Endometrial microvascular endothelial cells (primary cell): ENCODE results near the gene AHSG. TPM values are rescaled to one million over a fixed set of nuclear protein-coding genes. Genes with fewer than 3 reads are reported as not detected.
"Not testable (repeated sequence)": the region's sequence is repeated elsewhere in the genome, so short reads cannot be mapped to it uniquely, and the experiment has no call there.

Source experiments
- in situ Hi-C: cut with HindIII; loops from 2 replicates; pipeline ENCODE4 v1.10.0; 2017; ENCODE audit warnings: low sequenced_read_pairs, low pct_unique_long_range_greater_than_20kb; ENCODE audit errors: inconsistent ontology term
- total RNA-seq: library from RNA; depleted of rRNA; stranded (reverse); fragments of >200 nt; gene quantifications from one replicate; pipeline ENCODE4 v1.2.3, GENCODE V29; 2015; ENCODE audit errors: inconsistent ontology term

AHSG gene
- total RNA-seq, 1 donor from 2014 or later = not detected

DNA sequence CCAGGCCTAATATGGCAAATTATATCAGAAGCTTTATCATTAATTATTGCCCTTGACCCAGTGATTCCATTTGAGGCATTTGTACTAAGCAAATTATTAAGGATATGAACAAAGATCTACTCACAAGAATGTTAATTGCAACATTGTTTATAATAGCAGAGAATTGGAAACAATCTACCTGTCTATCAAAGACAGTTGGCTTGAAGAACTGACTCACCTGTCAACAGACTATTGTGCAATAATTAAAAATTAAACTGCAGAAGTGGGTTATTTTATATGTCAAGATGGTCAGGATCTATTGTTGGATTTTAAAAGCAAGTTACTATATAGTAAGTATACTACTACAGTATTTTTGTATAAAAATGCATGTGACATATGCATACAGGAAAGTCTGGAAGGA, 20.6 kb downstream of the AHSG start:
- in situ Hi-C loops = no loop called here

DNA sequence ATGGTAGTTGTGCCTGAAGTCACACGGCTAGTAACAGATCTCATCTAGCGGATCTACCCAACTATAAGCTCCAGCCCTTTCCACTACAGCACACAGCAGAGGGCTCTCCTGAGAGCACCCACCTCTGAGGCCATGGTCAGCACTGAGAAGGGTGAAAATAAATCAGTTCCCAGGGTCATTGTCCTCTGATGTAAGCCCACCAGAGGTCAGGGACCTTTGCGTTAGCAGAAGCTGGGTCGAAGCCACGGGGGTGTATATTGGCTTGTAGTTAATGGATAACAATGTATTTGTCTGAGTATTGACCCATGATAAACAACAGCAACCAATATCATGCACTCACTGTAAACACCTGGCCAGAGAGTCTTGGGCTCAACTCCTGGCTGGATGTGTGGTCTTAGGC, 21.3 kb downstream of the AHSG start:
- in situ Hi-C loops = not testable (repeated sequence)

DNA sequence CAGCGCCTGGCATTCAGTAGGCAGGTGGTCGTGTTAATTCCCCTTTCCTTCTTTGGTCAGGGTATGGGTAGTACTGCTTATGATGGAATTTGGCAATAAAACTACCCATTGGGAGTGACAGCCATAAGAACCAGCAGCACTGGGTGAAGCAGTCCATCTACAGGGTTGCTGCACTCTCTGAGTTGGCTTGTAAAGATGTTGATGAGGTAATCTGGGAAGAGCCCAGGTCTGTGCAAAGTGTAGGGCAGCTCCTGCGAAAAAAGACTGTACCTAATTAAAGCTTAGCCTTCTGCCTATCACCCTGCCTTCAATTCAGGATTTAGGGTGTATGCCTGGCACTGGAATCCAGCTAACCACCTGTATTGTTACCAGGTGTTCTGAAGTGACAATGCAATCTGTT, 22.7 kb downstream of the AHSG start:
- in situ Hi-C loops = no loop called here

DNA sequence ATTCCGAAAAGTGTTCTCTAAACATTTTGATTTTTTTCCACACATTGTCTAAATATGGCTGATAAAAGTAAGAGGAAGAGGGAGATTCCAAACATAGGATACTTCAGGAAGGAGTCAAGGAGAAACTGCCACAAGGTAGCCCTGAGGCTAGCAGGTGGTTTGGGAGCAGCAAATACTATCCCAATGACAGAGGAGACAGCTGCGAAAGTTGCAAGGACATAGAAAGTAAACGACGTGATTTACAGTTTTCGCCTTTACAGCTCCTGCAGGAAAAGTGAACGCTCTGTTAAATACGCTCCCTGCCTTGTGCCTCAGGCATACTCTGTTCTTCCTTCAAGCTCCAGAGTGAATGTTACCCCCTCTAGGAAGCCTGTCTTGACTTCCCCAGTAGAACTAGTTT, 23.7 kb downstream of the AHSG start:
- in situ Hi-C loops = no loop called here

DNA sequence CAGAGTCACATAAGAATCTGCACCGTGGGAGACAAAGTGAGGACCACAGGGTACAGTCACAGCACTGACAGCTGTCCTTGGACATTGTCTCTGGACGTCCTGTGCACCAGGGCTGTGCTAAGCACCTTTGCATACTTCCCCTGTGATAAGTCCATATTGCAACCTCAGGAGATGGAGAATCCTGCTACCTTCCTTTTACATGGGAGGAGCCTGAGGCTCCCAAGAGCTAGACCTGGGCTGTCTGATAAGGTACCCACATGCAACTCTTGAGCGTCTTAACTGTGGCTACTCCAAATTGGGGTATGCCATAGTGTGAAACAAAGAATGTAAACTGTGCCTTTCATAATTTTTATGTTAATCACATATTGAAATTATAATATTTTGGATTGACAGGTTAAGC, 24.8 kb downstream of the AHSG start:
- in situ Hi-C loops = no loop called here

DNA sequence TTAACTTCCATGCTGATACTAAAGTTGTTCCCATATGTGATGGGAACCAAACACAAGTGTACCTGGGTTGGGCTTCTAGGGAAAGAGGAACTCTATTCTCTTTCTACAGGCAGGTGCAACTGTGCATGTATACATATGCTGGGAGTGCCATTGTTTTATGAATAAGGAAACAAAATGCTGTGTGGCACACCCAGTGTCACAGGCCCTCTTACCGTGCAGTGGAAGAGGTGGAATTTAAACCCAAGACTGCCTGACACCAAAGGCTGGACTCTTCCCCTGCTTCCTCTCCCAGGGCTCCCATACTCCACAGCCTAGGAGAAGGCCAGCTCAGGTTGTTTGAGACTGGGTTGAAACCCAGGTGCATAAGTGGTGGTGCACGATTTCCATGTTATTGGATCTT, 25.4 kb downstream of the AHSG start:
- in situ Hi-C loops = no loop called here

DNA sequence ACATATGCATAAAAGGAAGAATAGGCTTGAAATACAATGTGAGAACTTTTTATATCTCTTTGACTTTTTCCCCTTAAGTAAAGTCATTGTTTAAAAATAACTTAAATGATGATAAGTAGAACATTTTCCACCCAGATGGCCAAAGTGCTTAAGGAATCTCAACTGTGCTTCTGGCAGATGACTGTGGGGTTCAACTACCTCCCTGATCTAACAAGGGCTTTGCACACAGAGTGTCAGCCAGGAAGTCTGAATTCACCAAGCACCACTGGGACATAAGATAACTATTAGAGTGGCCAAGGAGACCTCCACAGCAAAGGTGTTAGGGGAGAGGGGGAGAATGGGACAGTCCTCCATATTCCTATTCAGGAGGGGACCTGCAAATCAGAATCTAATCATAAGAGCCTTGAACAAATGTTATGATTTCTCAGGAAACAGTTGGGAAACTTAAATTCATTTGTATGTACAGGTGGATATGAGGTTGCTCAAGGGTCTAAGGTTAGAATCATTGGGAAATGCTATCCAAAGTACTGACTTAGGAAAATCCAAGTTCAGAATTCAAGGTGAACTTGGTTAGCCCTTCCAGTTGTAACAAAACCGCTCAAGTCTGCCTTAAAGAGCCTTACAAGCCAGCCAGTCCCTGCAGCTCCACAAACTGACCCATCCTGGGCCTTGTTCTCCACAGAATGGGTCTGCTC, 27.1 kb downstream of the AHSG start, which contains the start of gene FETUB:
TSS of gene FETUB (plus strand) at position 622 of the 695 bp plus-strand sequence. CDS start at position 684, 62 bp downstream.
- in situ Hi-C loops = no loop called here

DNA sequence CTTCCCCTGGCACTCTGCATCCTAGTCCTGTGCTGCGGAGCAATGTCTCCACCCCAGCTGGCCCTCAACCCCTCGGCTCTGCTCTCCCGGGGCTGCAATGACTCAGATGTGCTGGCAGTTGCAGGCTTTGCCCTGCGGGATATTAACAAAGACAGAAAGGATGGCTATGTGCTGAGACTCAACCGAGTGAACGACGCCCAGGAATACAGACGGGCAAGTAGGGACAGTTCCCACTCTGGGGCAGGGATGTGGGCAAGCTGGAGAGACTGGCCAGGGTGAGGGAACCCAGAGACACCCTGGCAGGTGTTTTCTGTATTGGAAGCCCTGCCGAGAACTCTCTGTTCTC, 27.6 kb downstream of the AHSG start:
- in situ Hi-C loops = no loop called here

DNA sequence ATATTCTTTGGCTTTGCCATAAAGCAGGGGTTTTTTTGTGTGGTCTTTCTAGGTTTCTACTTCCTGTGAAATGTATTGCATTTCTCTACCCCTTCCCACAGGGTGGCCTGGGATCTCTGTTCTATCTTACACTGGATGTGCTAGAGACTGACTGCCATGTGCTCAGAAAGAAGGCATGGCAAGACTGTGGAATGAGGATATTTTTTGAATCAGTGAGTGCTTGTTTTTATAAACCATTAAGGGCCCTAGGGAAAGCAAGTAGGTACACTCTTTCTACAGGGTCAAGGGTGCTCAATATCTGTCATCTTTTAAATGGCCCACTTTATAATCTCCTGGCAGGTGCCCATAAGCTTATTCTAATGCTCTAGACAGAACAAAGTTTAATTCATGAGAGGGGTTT, 28.1 kb downstream of the AHSG start:
- in situ Hi-C loops = no loop called here

DNA sequence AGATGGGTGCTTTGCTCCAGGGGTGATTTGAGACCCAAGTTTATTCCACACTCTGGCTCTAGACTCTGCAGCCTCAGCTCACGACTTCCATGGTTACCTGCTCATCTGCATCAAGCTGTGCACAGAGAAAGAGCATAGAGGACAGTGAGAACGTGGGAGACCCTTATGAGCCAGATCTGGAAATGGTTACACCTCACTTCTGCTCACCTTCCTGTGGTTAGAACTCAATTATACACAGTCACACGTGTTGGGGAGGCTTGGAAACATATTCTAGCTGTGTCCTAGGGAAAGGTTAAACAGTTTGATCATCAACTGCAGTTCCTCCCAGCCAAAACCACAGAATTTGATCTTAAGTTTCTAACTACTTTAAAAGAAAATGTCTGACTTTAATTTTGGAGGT, 29.2 kb downstream of the AHSG start:
- in situ Hi-C loops = no loop called here

DNA sequence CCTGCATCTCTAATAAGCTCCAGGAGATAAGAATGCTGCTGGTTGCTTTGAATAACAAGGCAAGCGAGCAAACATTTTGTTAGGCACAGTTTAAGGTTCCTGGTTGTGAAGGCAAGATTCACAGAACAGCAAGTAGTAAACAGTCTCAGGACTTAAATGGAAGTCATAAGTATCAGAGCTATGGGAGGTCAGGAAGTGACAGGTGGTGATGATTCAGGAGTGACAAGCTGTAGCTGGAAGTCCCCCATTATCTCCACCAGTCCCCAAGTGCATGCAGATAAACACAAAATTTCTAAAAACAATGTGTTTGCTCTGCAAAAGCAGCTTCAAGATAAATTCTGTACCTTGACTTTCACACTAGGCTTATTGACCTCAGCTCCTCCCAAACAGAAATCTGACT, 30.6 kb downstream of the AHSG start:
- in situ Hi-C loops = no loop called here

DNA sequence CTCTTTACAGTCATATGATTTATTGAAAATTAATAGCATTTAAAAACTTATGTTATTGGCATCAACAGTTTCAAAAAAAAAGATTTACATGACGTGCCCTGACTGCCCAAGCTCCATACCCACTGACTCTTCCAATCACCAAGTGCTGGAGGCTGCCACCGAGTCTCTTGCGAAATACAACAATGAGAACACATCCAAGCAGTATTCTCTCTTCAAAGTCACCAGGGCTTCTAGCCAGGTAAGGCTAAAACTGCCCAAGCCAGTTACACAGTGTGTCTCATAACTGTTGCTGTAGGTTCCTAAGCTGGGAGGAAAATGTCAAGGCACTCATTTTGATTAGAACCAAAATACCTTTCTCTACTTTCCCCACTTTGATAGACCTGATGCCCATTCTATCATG, 31.8 kb downstream of the AHSG start:
- in situ Hi-C loops = no loop called here

DNA sequence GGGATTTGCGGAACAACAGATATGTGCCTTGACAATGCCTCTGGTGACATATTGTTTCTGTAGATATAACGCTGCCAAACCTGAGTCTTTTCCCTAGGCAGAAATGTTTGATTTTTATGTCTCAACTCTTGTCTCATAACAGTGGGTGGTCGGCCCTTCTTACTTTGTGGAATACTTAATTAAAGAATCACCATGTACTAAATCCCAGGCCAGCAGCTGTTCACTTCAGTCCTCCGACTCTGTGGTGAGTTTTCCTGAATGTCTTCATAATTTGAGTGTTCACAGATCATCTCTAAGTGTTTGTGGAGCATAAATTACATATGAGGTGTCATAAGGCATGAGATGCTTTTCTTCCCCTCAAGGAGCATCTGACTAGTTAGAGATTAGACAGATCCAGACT, 33.2 kb downstream of the AHSG start:
- in situ Hi-C loops = no loop called here

DNA sequence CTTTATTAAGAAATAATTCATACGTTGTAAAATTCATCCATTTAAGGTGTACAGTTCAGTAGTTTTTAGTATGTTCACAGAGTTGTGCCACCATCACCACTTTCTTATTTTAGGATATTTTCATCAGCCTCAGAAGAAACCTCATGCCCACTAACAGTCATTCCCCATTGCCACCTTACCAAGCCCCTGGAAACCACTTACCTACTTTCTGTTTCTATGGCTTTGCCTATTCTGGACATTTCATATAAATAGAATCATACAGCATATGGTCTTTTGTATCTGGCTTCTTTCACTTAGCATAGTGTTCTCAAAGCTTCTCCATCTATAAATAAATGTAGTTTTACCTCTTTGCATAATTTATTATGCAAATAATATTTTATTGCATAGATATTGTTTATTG, 34.0 kb downstream of the AHSG start:
- in situ Hi-C loops = no loop called here

DNA sequence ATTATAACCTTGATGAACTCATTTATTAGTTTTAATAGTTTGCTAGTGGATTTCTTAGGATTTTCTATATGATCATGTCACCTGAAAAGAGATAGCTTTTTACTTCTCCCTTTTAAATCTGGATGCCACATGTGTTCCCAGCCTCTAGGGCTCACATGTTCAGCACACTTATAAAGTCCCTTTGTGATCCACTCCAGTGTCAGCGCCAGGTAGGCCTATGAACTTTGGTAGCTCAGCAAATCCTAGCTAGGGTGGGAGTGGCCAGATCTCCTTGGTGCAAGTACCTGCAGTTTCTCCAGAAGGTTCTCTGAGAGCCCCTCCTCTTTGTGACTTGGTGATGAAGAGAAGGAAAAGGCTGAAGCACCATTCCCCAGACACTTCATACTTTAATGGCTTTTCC, 36.0 kb downstream of the AHSG start:
- in situ Hi-C loops = no loop called here

DNA sequence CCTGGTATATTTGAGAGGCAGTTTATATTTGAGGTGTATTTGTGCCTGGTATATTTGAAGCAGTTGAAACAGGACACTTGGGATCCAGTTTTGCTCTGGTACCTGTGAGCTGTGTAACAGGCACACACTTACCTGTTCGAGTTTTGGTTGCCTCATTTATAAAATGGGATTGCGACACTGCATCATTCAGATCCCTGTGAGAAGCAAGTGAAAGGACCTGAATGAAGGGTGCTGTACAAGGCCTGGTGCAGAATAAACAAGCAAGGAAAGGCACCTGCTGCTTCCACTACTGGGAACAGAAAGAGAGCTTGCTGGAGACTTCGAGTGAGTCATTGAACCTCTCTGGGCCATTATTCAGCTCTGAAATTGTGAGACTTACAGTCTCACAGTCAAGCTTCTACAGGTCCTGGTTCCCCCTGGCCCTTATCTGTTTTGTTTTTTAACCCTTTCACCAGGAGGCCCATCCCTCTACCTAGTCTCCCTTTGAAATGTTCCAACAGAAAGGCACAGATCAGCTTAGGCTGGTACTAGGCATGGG, 38.9 kb downstream of the AHSG start:
- in situ Hi-C loops = no loop called here

DNA sequence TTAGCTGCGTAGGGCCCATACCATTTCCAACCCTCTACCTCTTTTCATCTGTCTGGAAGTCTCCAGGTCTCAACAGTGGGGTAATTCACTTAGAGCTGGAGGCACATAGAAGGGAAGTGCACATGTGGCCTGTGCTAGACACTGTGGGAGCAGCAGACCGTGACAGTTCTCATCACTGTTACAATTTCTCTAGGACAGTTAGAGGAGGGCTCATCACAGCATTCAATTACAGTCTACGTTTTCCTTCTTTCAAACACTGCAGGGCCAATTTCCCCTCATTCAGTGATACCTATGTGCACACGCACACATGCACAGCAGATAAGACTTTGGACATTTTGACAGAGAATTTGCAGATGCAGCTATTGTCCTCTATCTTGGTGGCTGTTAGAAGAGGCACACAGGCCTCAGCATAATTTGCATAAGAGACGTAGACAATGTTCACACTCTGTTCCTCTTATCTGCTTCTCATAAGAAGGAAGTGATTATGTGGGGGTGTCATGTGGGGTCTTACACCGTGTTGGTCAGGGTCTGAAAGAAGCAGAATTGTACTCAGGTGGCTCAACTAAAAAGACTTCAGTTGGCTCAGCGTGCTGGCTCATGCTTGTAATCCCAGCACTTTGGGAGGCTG, 40.3 kb downstream of the AHSG start:
- in situ Hi-C loops = no loop called here

DNA sequence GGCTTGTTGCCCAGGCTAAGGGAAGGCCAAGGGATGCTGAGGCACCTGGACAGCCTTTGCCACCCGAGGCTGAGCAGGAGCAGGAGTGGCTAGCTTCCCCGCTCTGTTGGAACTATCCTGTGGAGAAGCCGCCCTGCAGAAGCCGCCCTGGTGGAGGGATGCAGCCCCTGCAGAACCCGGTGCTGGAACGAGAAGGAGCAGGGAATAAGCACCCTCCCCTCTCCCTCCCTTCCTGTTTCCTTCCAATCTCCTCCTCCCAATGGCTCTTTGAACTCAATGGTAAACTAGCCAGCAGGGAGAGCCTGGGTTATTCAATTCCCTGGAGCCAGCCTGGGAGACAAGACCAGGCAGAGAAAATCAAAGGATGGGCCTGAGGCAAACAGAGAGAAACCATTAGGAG, 41.1 kb downstream of the AHSG start:
- in situ Hi-C loops = no loop called here

DNA sequence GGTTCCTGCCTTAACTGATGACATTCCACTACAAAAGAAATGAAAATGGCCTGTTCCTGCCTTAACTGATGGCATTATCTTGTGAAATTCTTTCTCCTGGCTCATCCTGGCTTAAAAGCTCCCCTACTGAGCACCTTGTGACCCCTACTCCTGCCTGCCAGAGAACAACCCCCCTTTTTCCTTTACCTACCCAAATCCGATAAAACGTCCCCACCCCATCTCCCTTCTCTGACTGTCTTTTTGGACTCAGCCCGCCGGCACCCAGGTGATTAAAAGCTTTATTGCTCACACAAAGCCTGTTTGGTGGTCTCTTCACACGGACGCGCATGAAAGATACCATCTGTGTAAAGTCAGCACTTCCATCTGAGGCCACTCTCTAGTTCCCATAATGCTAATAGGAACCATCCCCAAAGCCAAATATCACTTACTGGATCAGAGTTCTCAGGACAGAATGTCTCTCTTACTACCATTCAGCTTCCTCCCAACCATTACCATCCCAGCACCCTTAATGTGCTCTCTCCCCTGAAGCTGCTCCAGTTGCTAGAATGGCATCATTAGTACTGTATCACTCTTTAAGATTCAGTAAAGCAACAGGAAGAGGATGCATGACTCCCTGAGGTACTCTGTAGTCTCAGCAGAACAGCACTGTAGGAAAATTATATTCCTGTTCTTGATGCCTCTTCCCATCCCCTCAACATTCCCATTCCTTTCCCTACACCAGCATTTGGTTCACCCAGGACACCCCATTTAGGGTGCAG, 50.7 kb downstream of the AHSG start:
- in situ Hi-C loops = no loop called here

DNA sequence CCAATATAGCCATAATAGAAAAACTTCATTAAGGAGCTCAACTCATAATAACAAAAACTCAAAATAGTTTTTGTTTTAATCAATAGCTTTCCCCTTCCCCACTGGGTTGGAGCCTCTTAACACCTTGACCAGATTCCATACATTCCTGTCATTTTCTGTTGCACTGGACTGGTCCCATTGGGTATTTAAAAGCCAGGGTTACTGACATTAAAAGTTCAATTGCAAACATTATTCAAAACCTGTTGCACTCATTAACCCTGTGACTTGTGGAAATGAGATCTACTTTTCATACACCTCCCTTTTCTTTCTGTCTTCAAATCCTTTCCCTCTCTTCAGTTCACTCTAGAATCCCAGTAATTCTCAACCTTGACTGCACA, 51.2 kb downstream of the AHSG start:
- in situ Hi-C loops = no loop called here
